ENCODE measurements around the gene ARSJ.

DNA sequence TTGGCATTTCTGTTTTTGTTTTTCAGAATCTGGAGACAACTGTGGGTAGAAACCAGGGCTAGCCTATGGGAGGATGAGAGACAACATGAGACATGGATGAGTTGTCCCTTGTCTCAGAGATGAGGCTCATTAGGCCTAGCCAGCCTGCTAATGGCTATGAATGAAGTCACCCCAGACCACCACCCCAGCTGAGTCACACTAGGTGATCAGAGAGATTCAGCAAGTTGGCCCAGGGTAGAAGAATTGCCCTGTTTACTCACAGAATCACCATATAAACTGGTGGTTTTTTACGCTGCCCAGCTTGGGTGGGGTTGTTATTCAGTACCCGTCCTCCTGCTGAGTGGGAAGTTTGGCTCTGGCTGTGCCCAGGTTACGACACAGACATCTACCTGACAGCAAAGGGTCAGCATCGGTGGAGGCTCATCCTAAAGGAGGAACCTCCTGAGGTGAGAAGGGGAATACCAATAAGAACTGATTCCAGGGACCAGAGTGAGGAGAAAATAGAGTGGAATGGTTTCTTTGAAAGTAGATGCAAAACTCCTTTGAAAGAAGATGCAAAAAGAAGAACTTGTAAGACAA lies 17.2 kb upstream of the ARSJ start:
- no peak for TF ChIP-seq CTCF (IDR thresholded peaks at IDR 0.05; ENCODE audit: low read depth, low read length, poor library complexity, severe bottlenecking)
- TF ChIP-seq EZH2phosphoT487 (IDR thresholded peaks at IDR 0.05; ENCODE audit: borderline replicate concordance, low read length): no peak

All from DOHH2 (cell line).